Psoas muscle (tissue), 8 donors: ENCODE measurements around the gene ADIPOR2. TPM values are rescaled to one million over a fixed set of nuclear protein-coding genes. Genes with fewer than 3 reads are reported as not detected.

Experiments
- ATAC-seq, 4 donors: fragments of 200-7000 bp; cut with Tn5 transposase; one replicate each; pipeline ENCODE4 v1.9.1; 2020; ENCODE audit warnings: moderate library complexity in 3 of 4, mild to moderate bottlenecking in 2 of 4
- DNase-seq, 2 donors: peaks; one replicate each; pipeline ENCODE4 v3.0.0-alpha.2; 2020
- H3K27ac ChIP-seq: fragments of 200-600 bp; one replicate; pipeline ENCODE4 v1.8.0; 2022
- H3K27me3 ChIP-seq, 3 donors: fragments of 200-600 bp in 1 of 3; one replicate each; pipeline versions ENCODE4 v1.6.1 to v1.8.0; 2013 to 2022; ENCODE audit warnings: low read length in 2 of 3, mild to moderate bottlenecking in 2 of 3, moderate library complexity in 1 of 3; ENCODE audit not compliant: insufficient read depth in 3 of 3
- H3K36me3 ChIP-seq, 2 donors: fragments of 200-600 bp in 1 of 2; one replicate each; pipeline versions ENCODE4 v1.6.1 to v1.8.0; 2013 to 2022; ENCODE audit warnings: low read depth in 1 of 2, mild to moderate bottlenecking in 1 of 2, moderate library complexity in 1 of 2; ENCODE audit not compliant: insufficient read depth in 1 of 2
- H3K4me1 ChIP-seq: fragments of 200-600 bp; one replicate; pipeline ENCODE4 v1.8.0; 2022
- H3K4me3 ChIP-seq: fragments of 200-600 bp; one replicate; pipeline ENCODE4 v1.8.0; 2022; ENCODE audit warnings: mild to moderate bottlenecking
- H3K9me3 ChIP-seq: fragments of 200-600 bp; one replicate; pipeline ENCODE4 v1.8.0; 2022
- WGBS, 3 donors: extraction: QIAGEN DNeasy Blood & Tissue Kit; methylation state at CpG; one replicate each; pipeline versions ENCODE4 v1.1.6 to v1.1.7; 2013; 5-methylcytosine and 5-hydroxymethylcytosine counted together
- intact Hi-C, 2 donors: fragments of 100-400 bp; cut with DNase I; formaldehyde crosslinking; loops; one replicate each; pipeline versions ENCODE4 v1.11.0 to v1.14.2; 2022
- polyA plus RNA-seq, 3 donors: library from polyadenylated mRNA; stranded (reverse); fragments of 200-250 nt; gene quantifications; one replicate each; pipeline ENCODE4 v1.2.3, GENCODE V29; 2013
- total RNA-seq, 4 donors: library from RNA; stranded (reverse); fragmentation: NEBNext Ultra II Directional in 2 of 4; extraction: Animal tissue kit (Norgen Biotek cat#: 25700) in 2 of 4; gene quantifications; one replicate each; pipeline versions ENCODE4 v1.2.1 to v1.2.4, GENCODE V29; 2021 to 2023
- TF ChIP-seq, protein P1 (sequence below): fragments of 200-600 bp; IDR thresholded peaks from one replicate; pipeline ENCODE4 v1.8.0; 2022; ENCODE audit warnings: antibody characterized with exemption
- donor health status: healthy with polysubstance abuse.
- donor health status: DM: no; HTN: no; CAD: no; lungs with moderate emphysema.
- donor health status: Bipolar disorder and iron deficiency.
- donor health status: healthy.
- donor health status: DM: yes; HTN: yes; CAD: no.
- donor health status: DM: no; HTN: no; CAD: no.
- donor health status: DM: no; HTN: no; CAD: no.
- donor health status: DM: yes; HTN: yes; CAD: no.

ADIPOR2 gene
- total and polyA plus RNA-seq, 7 donors: 28.6 to 52.1 (median 44.2) TPM

DNA sequence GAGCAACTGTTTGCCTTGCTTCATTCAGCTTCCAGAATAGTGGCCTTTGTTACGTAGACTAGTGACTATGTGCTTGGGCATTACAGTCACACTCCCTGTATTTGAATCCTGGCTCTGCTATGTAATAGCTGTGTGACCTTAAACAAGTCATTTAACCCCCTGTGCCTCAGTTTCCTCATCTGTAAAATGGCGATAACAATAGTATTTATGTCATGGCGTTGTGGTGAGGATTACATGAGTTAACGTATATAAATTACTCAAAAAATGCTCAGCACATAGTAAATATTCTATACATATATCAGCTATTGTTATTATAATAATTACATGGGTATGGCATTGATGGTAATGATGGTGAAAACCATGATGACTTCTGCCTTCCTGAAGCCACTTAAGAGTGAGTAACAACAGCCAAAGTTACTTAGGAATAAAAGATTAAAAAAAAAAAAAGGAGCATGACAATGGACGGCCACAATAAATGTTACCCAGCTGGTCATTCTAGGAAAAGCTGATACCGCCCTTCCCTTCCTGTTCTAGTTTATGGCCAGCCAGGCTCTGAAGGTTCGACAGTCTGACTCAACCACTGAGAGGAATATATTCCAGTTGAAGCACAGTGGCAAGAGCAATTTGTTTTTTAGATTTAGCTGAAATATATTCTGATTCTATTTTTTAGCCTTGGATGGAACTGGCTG, 9.9 kb upstream of the ADIPOR2 start:
- Histone ChIP-seq H3K27ac (no peak overlapping the region), H3K27me3 (no peaks in the 10 kb centered on the region), H3K4me1 (no peaks in the 10 kb centered on the region), H3K4me3 (no peak overlapping the region), H3K36me3 (no peaks in the 10 kb centered on the region), H3K9me3 (peaks cover 3% of the 10 kb centered on the region)
- 69 to 73% (median 69%) methylated on average over 7 of the region's 7 CpGs for WGBS, 3 donors
- ATAC-seq: peak in 1 of 4 donors; percentile 26
- intact Hi-C loops: no loop called here
- DNase-seq: no peak
- TF ChIP-seq, protein P1, sequence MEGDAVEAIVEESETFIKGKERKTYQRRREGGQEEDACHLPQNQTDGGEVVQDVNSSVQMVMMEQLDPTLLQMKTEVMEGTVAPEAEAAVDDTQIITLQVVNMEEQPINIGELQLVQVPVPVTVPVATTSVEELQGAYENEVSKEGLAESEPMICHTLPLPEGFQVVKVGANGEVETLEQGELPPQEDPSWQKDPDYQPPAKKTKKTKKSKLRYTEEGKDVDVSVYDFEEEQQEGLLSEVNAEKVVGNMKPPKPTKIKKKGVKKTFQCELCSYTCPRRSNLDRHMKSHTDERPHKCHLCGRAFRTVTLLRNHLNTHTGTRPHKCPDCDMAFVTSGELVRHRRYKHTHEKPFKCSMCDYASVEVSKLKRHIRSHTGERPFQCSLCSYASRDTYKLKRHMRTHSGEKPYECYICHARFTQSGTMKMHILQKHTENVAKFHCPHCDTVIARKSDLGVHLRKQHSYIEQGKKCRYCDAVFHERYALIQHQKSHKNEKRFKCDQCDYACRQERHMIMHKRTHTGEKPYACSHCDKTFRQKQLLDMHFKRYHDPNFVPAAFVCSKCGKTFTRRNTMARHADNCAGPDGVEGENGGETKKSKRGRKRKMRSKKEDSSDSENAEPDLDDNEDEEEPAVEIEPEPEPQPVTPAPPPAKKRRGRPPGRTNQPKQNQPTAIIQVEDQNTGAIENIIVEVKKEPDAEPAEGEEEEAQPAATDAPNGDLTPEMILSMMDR: no peak

- H3K4me3 ChIP-seq: no peak overlapping the region
- intact Hi-C loops: no loop called here
- WGBS, 3 donors: 35 to 48% (median 40%) methylated on average over 2 of the region's 2 CpGs
- TF ChIP-seq, protein P1: no peak
- no peak for DNase-seq
- H3K4me1 ChIP-seq: no peaks in the 10 kb centered on the region
- H3K27me3 ChIP-seq: no peaks in the 10 kb centered on the region
- ATAC-seq: no peak
- H3K36me3 ChIP-seq: no peaks in the 10 kb centered on the region
- no peak overlapping the region for H3K27ac ChIP-seq
- no peaks in the 10 kb centered on the region for H3K9me3 ChIP-seq
Observed at GRCh38 chr12:1681493-1681807, 9.4 kb upstream of the ADIPOR2 start.

DNA sequence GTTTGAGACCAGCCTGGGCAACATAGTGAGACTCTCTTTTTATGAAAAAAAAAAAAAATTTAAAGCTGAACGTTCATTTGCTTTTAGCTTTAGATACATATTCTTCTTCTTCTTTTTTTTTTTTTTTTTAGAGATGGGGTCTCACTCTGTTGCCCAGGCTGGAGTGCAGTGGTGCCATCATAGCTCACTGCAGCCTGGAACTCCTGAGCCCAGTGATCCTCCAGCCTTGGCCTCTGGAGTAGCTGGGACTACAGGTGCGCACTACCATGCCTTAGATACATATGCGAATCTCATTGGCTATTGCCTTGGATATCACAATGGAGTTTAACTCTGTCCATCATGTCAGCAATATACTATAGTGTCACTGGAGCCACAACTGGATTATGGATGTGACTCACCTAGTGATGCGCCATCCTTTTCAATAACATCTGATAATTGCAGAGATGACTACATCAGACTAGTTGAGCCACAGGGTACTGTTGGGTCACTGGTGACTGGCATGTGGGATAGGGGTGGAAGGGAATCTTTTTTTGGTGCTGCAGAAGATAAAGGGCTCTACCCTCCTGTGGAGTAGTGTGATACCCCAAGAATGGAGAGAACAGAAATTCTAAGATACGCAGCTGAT, 2.7 kb upstream of the ADIPOR2 start:
- intact Hi-C loops: no loop called here
- Histone ChIP-seq H3K36me3 (no peaks in the 10 kb centered on the region), H3K27me3 (no peaks in the 10 kb centered on the region), H3K9me3 (no peaks in the 10 kb centered on the region), H3K4me3 (no peak overlapping the region), H3K4me1 (peaks cover 17% of the 10 kb centered on the region), H3K27ac (no peak overlapping the region)
- ATAC-seq (no peak), DNase-seq (no peak)
- TF ChIP-seq, protein P1: no peak
- 93 to 96% (median 95%) methylated on average over 5 of the region's 5 CpGs for WGBS, 3 donors

- H3K27me3 ChIP-seq: no peaks in the 10 kb centered on the region
- DNase-seq (no peak), ATAC-seq (peak; percentile 65 to 80 (median 74))
- H3K4me3 ChIP-seq: peak overlapping the region; percentile 99
- intact Hi-C loops: loop anchor here in 1 of 2 donors (2.0 to 5.0 kb wide), 3 partner anchors 51 to 101 kb away; no protein-coding TSS in a partner anchor
- H3K36me3 ChIP-seq: no peaks in the 10 kb centered on the region
- no peaks in the 10 kb centered on the region for H3K9me3 ChIP-seq
- H3K4me1 ChIP-seq: peaks cover 33% of the 10 kb centered on the region
- peak overlapping the region; percentile 97 for H3K27ac ChIP-seq
- TF ChIP-seq, protein P1: no peak
- 0 to 1% (median 0%) methylated on average over 25 to 56 of the region's 56 CpGs for WGBS, 3 donors
Observed at GRCh38 chr12:1691123-1692007, 495 bp downstream of the ADIPOR2 start.
